Type B pancreatic cell (in vitro differentiated cells): ENCODE data around the gene NRCAM. TPM values are rescaled to one million over a fixed set of nuclear protein-coding genes. Genes with fewer than 3 reads are reported as not detected.
A peak's percentile ranks its signal among the peaks of the same experiment; 100 is the strongest.

Experiments used
- DNase-seq: peaks from one replicate; pipeline ENCODE4 v3.0.0; 2021; ENCODE audit warnings: mixed read lengths; ENCODE audit not compliant: unreplicated experiment; ENCODE audit errors: extremely low spot score
- H3K27ac Mint-ChIP-seq: 2 replicates; pipeline ENCODE4 v1.8.0; 2021; ENCODE audit warnings: mild to moderate bottlenecking, mixed read lengths
- H3K27me3 Mint-ChIP-seq: 2 replicates; pipeline ENCODE4 v1.8.0; 2021; ENCODE audit warnings: mixed read lengths
- H3K36me3 Mint-ChIP-seq: 2 replicates; pipeline ENCODE4 v1.8.0; 2021; ENCODE audit warnings: mixed read lengths
- H3K4me1 Mint-ChIP-seq: one replicate; pipeline ENCODE4 v1.8.0; 2021; ENCODE audit warnings: mixed read lengths; ENCODE audit not compliant: unreplicated experiment
- H3K4me3 Mint-ChIP-seq: 2 replicates; pipeline ENCODE4 v1.8.0; 2021; ENCODE audit warnings: mild to moderate bottlenecking, mixed read lengths
- H3K9me3 Mint-ChIP-seq: 2 replicates; pipeline ENCODE4 v1.8.0; 2021; ENCODE audit warnings: mixed read lengths
- CTCF ChIP-seq: fragments of 200-600 bp; sonication (generic); conservative IDR thresholded peaks from 2 replicates; pipeline ENCODE4 v1.5.0; 2021; ENCODE audit warnings: antibody characterized with exemption, mild to moderate bottlenecking
- total RNA-seq: library from RNA; stranded (reverse); gene quantifications from 2 replicates; pipeline ENCODE4 v1.2.1, GENCODE V29; 2021; ENCODE audit warnings: low replicate concordance

The NRCAM gene
- total RNA-seq, 1 donor from 2014 or later: 41.0 TPM

- H3K9me3 Mint-ChIP-seq: no peaks in the 10 kb centered on the region
- H3K27me3 Mint-ChIP-seq: no peaks in the 10 kb centered on the region
- H3K36me3 Mint-ChIP-seq: peaks cover 4% of the 10 kb centered on the region
- H3K4me1 Mint-ChIP-seq: peaks cover 18% of the 10 kb centered on the region
- no peak overlapping the region for H3K27ac Mint-ChIP-seq
- no peak for TF ChIP-seq CTCF
- no peak overlapping the region for H3K4me3 Mint-ChIP-seq
- DNase-seq: no peak
Observed at GRCh38 chr7:108423089-108423989, 32.9 kb downstream of the NRCAM start.

- Mint-ChIP-seq H3K4me1 (peaks cover 18% of the 10 kb centered on the region), H3K36me3 (peaks cover 4% of the 10 kb centered on the region), H3K27me3 (no peaks in the 10 kb centered on the region), H3K9me3 (no peaks in the 10 kb centered on the region), H3K27ac (no peak overlapping the region), H3K4me3 (no peak overlapping the region)
- TF ChIP-seq CTCF: no peak
- DNase-seq: no peak
Observed at GRCh38 chr7:108421720-108422331, 34.4 kb downstream of the NRCAM start.

- H3K27ac Mint-ChIP-seq: no peak overlapping the region
- peaks cover 4% of the 10 kb centered on the region for H3K36me3 Mint-ChIP-seq
- H3K9me3 Mint-ChIP-seq: no peaks in the 10 kb centered on the region
- no peak for TF ChIP-seq CTCF
- H3K27me3 Mint-ChIP-seq: no peaks in the 10 kb centered on the region
- no peak for DNase-seq
- H3K4me1 Mint-ChIP-seq: peaks cover 23% of the 10 kb centered on the region
- H3K4me3 Mint-ChIP-seq: no peak overlapping the region
Observed at GRCh38 chr7:108419961-108420908, 36.0 kb downstream of the NRCAM start.

- no peaks in the 10 kb centered on the region for H3K27me3 Mint-ChIP-seq
- H3K4me1 Mint-ChIP-seq: peaks cover 27% of the 10 kb centered on the region
- no peaks in the 10 kb centered on the region for H3K9me3 Mint-ChIP-seq
- H3K4me3 Mint-ChIP-seq: no peak overlapping the region
- H3K27ac Mint-ChIP-seq: no peak overlapping the region
- peaks cover 3% of the 10 kb centered on the region for H3K36me3 Mint-ChIP-seq
- TF ChIP-seq CTCF: no peak
- DNase-seq: no peak
Observed at GRCh38 chr7:108418946-108419345, 37.3 kb downstream of the NRCAM start.

GRCh38 chr7:108417926-108418325 lies 38.3 kb downstream of the NRCAM start:
- no peaks in the 10 kb centered on the region for H3K9me3 Mint-ChIP-seq
- DNase-seq: no peak
- H3K4me1 Mint-ChIP-seq: peaks cover 27% of the 10 kb centered on the region
- peak overlapping the region; percentile 40 for H3K27ac Mint-ChIP-seq
- H3K4me3 Mint-ChIP-seq: no peak overlapping the region
- TF ChIP-seq CTCF: no peak
- peaks cover 4% of the 10 kb centered on the region for H3K36me3 Mint-ChIP-seq
- no peaks in the 10 kb centered on the region for H3K27me3 Mint-ChIP-seq
